ENCODE measurements around the gene TMEM45A. TPM values are rescaled to one million over a fixed set of nuclear protein-coding genes. Genes with fewer than 3 reads are reported as not detected.

TMEM45A gene
- total RNA-seq, 4 donors from 2014 or later, result 6.8 to 36.7 (median 26.1) TPM

- no peak for ATAC-seq (ENCODE audit: low FRiP score)
- no peak for TF ChIP-seq CTCF (IDR thresholded peaks at IDR 0.05)
- no peak for DNase-seq (ENCODE audit: low spot score)
Observed at GRCh38 chr3:100456745-100457144, 35.7 kb upstream of the TMEM45A start.

GRCh38 chr3:100457811-100458210, 34.6 kb upstream of the TMEM45A start:
- ATAC-seq (ENCODE audit: low FRiP score) (no peak), DNase-seq (ENCODE audit: low spot score) (no peak)

GRCh38 chr3:100458814-100459213, 33.6 kb upstream of the TMEM45A start:
- ATAC-seq (ENCODE audit: low FRiP score) (no peak), DNase-seq (ENCODE audit: low spot score) (no peak)

More at GRCh38 chr3:100457811-100458210, 34.6 kb upstream of the TMEM45A start:
- no peak for TF ChIP-seq CTCF (IDR thresholded peaks at IDR 0.05)

GRCh38 chr3:100463002-100463401, 29.4 kb upstream of the TMEM45A start:
- ATAC-seq (ENCODE audit: low FRiP score), result peak; percentile 80
- DNase-seq (ENCODE audit: low spot score), result no peak
- TF ChIP-seq CTCF (IDR thresholded peaks at IDR 0.05), result no peak

More at GRCh38 chr3:100458814-100459213, 33.6 kb upstream of the TMEM45A start:
- no peak for TF ChIP-seq CTCF (IDR thresholded peaks at IDR 0.05)

- TF ChIP-seq CTCF (IDR thresholded peaks at IDR 0.05), result no peak
- ATAC-seq (ENCODE audit: low FRiP score) (no peak), DNase-seq (ENCODE audit: low spot score) (no peak)
Observed at GRCh38 chr3:100463646-100464155, 28.7 kb upstream of the TMEM45A start.

DNA sequence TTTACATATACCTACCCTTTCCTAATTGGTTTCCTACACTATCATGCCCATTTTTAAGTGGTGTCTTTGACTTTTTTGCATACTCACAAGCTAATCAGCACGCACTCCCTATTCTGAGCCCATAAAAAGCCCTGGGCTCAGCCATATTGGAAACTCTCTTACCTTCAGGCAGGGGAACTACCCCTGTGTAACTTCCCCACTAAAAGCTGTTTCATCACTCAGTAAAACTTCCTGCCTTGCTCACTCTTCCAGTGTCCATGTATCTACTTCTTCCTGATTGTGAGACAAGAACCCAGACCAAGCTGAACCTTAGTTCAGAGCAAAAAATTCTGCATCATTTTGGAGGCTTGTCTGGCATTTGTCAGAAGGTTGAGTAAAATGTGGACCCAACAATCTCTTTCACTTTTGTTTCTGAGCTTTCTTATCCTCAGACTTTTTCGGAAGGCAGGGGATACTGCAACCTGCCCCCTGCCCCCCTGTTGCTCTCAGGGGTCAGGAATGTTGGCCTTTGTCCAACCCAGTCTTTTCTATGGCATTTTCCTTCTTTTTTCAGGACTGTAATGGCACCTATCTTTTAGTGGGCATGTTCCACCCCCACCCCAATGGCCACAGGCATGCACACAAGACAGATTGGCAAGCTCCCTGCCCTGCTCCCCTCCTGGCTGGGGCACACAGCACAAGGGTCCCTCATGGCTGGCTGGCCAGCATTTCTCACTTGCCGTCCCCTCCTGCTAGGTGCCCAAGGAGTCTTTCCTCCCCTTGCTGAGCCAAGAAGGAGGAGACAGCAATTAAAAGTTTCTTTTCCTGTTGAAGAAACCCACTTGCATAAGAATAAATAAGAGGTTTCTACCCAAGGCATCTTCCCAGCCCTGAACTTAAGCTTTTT, 26.3 kb upstream of the TMEM45A start:
- no peak for DNase-seq (ENCODE audit: low spot score)
- no peak for TF ChIP-seq CTCF (IDR thresholded peaks at IDR 0.05)
- no peak for ATAC-seq (ENCODE audit: low FRiP score)

DNA sequence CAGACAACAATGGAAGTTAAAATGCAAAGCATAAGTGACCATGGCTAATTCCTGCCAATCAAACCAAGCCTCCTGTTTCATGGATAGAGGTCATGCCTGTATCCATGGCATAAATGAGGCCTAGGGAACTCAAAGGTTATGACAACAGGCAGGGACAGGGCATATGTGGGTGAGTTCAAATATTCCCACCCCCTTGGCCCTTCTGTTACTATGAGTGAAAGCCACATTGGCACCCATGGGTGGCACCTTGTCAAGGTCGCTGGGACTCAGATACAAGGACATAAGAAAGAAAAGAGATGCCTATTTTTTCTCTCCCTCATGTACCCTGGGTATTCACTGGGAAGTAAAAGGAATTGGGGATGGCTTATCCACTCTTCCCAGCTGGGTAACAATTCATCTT, 25.3 kb upstream of the TMEM45A start:
- no peak for TF ChIP-seq CTCF (IDR thresholded peaks at IDR 0.05)
- DNase-seq (ENCODE audit: low spot score) (no peak), ATAC-seq (ENCODE audit: low FRiP score) (no peak)

Data from omental fat pad (tissue), 4 donors.